HCT116 (cell line): ENCODE results near the gene SLCO4A1. TPM values are rescaled to one million over a fixed set of nuclear protein-coding genes. Genes with fewer than 3 reads are reported as not detected.

ENCODE experiments used
- ATAC-seq: fragments of 200-7000 bp; cut with Tn5 transposase; 2 replicates; pipeline ENCODE4 v1.9.1; 2020; ENCODE audit warnings: mild to moderate bottlenecking, moderate library complexity
- BruUV-seq: library from RNA; stranded (reverse); fragments of 400-500 nt; replicated peaks from 2 replicates; lab custom pipeline; 2021; lab: Mats Ljungman, UMichigan
- CTCF ChIA-PET: fragments of 300-600 bp; sonication (Branson Sonifier 250); formaldehyde crosslinking; loops from one replicate; lab custom pipeline; 2021; ENCODE audit warnings: antibody characterized with exemption; lab: Charles Lee
- POLR2A ChIA-PET: fragments of 300-600, 350-600 bp; sonication (Branson Sonifier 250); formaldehyde crosslinking; loops from one replicate; lab custom pipeline; 2021; ENCODE audit warnings: antibody characterized with exemption; lab: Charles Lee
- RAD21 ChIA-PET, 2 experiments: fragments of 300-600 bp; sonication (Branson Sonifier 250); formaldehyde crosslinking; loops; one replicate each; lab custom pipeline; 2023; ENCODE audit warnings: low total read pairs in 2 of 2; ENCODE audit not compliant: uncharacterized antibody in 2 of 2, unreplicated experiment in 2 of 2, low non-redundant PET in 1 of 2; lab: Charles Lee
- DNase-seq: peaks from one replicate; pipeline ENCODE4 v3.0.0-alpha.2; 2010; ENCODE audit warnings: low read depth, low spot score
- H2AFZ ChIP-seq: fragments of 200-600 bp; shearing (Covaris generic), sonication (generic); 2 replicates; pipeline ENCODE4 v1.6.1; 2017; ENCODE audit warnings: low read depth, mixed run types, mixed read lengths, antibody characterized with exemption, low read length; ENCODE audit not compliant: poor library complexity, severe bottlenecking
- H3K27ac ChIP-seq: 2 replicates; pipeline ENCODE4 v1.5.1; 2012; ENCODE audit warnings: low read depth, low read length
- H3K27me3 ChIP-seq: fragments of 200-600 bp; sonication (generic); 2 replicates; pipeline ENCODE4 v1.6.1; 2016; ENCODE audit warnings: mixed run types, low read length, mixed read lengths; ENCODE audit not compliant: insufficient read depth
- H3K36me3 ChIP-seq, 2 experiments: fragments of 200-500 bp in 1 of 2; fragments of 200-600 bp in 1 of 2; sonication (Bioruptor generic) in 1 of 2; sonication (generic) in 1 of 2; 2 replicates each; pipeline versions ENCODE4 v1.5.1 to v1.6.1; 2014 to 2016; ENCODE audit warnings: low read length in 2 of 2, inconsistent platforms in 1 of 2, mixed read lengths in 1 of 2, mixed run types in 1 of 2; ENCODE audit not compliant: insufficient read depth in 2 of 2, control insufficient read depth in 1 of 2
- H3K4me1 ChIP-seq, 2 experiments: fragments of 200-600 bp in 1 of 2; sonication (generic) in 1 of 2; 2 replicates each; pipeline versions ENCODE4 v1.5.1 to v1.6.1; 2012 to 2017; ENCODE audit warnings: low read length in 2 of 2, inconsistent platforms in 1 of 2, mild to moderate bottlenecking in 1 of 2, mixed read lengths in 1 of 2, mixed run types in 1 of 2, moderate library complexity in 1 of 2; ENCODE audit not compliant: insufficient read depth in 2 of 2, control insufficient read depth in 1 of 2
- H3K4me2 ChIP-seq: fragments of 200-600 bp; sonication (generic); 2 replicates; pipeline ENCODE4 v1.6.1; 2017; ENCODE audit warnings: mixed run types, low read length, mixed read lengths
- H3K4me3 ChIP-seq, 2 experiments: fragments of 200-600 bp in 1 of 2; sonication (generic) in 1 of 2; replicated peaks in 1 of 2; 2 replicates each; pipeline ENCODE4 v1.5.1; 2011 to 2016; ENCODE audit warnings: low read length in 2 of 2, control low read depth in 1 of 2, low read depth in 1 of 2, mild to moderate bottlenecking in 1 of 2, mixed read lengths in 1 of 2, mixed run types in 1 of 2
- H3K79me2 ChIP-seq: fragments of 200-600 bp; sonication (generic); 2 replicates; pipeline ENCODE4 v1.6.1; 2017; ENCODE audit warnings: mild to moderate bottlenecking, mixed run types, low read length, moderate library complexity, mixed read lengths; ENCODE audit not compliant: insufficient read depth
- H3K9ac ChIP-seq: fragments of 200-600 bp; sonication (generic); 2 replicates; pipeline ENCODE4 v1.6.1; 2016; ENCODE audit warnings: low read length, mixed read lengths
- H3K9me2 ChIP-seq: fragments of 200-600 bp; sonication (generic), shearing (Covaris generic); 2 replicates; pipeline ENCODE4 v1.6.1; 2017; ENCODE audit warnings: mixed run types, mild to moderate bottlenecking, moderate library complexity; ENCODE audit not compliant: insufficient read depth
- H3K9me3 ChIP-seq, 2 experiments: fragments of 200-500 bp in 1 of 2; fragments of 200-600 bp in 1 of 2; sonication (Bioruptor generic) in 1 of 2; sonication (generic) in 1 of 2; 2 replicates each; pipeline ENCODE4 v1.6.1; 2014 to 2017; ENCODE audit warnings: low read length in 2 of 2, mixed read lengths in 2 of 2, inconsistent platforms in 1 of 2, low read depth in 1 of 2, mild to moderate bottlenecking in 1 of 2, mixed run types in 1 of 2, moderate library complexity in 1 of 2; ENCODE audit not compliant: control insufficient read depth in 1 of 2, insufficient read depth in 1 of 2
- H4K20me1 ChIP-seq: fragments of 200-600 bp; sonication (generic), shearing (Covaris generic); 2 replicates; pipeline ENCODE4 v1.6.1; 2017; ENCODE audit warnings: mixed run types, mild to moderate bottlenecking, moderate library complexity; ENCODE audit not compliant: insufficient read depth
- CEBPB ChIP-seq: IDR thresholded peaks from 2 replicates; pipeline ENCODE4 v1.6.1; 2012; ENCODE audit warnings: low read depth
- EGR1 ChIP-seq: IDR thresholded peaks from 2 replicates; pipeline ENCODE4 v1.6.1; 2012; ENCODE audit warnings: low read depth
- POLR2A ChIP-seq: IDR thresholded peaks from 2 replicates; pipeline ENCODE4 v1.7.0; 2011; ENCODE audit warnings: borderline replicate concordance; ENCODE audit not compliant: insufficient read depth, insufficient read length; ENCODE audit errors: extremely low read depth
- POLR2AphosphoS5 ChIP-seq: IDR thresholded peaks from 2 replicates; pipeline ENCODE4 v1.6.1; 2011; ENCODE audit warnings: mild to moderate bottlenecking, low read depth, low read length, moderate library complexity
- RAD21 ChIP-seq: IDR thresholded peaks from 2 replicates; pipeline ENCODE4 v1.6.1; 2012; ENCODE audit warnings: low read depth, mild to moderate bottlenecking
- ZFX ChIP-seq: fragments of 450-650 bp; IDR thresholded peaks from 2 replicates; pipeline ENCODE4 v1.6.1; 2017
- ZNF274 ChIP-seq: fragments of 200-500 bp; sonication (Bioruptor generic); IDR thresholded peaks from 2 replicates; pipeline ENCODE4 v1.6.1; 2014; ENCODE audit warnings: mild to moderate bottlenecking, low read depth, low read length, inconsistent platforms
- intact Hi-C: fragments of 100-400 bp; cut with micrococcal nuclease; formaldehyde crosslinking; loops from 2 replicates; pipeline ENCODE4 v1.10.0; 2022
- total RNA-seq: library from RNA; stranded (reverse); gene quantifications from one replicate; pipeline ENCODE4 v1.2.1, GENCODE V29; 2021; ENCODE audit not compliant: unreplicated experiment
- TF ChIP-seq, protein P1 (sequence below): IDR thresholded peaks from 2 replicates; pipeline ENCODE4 v1.6.1; 2012; ENCODE audit warnings: low read depth

The SLCO4A1 gene
- total RNA-seq, 1 experiment from 2014 or later = 107 TPM

DNA sequence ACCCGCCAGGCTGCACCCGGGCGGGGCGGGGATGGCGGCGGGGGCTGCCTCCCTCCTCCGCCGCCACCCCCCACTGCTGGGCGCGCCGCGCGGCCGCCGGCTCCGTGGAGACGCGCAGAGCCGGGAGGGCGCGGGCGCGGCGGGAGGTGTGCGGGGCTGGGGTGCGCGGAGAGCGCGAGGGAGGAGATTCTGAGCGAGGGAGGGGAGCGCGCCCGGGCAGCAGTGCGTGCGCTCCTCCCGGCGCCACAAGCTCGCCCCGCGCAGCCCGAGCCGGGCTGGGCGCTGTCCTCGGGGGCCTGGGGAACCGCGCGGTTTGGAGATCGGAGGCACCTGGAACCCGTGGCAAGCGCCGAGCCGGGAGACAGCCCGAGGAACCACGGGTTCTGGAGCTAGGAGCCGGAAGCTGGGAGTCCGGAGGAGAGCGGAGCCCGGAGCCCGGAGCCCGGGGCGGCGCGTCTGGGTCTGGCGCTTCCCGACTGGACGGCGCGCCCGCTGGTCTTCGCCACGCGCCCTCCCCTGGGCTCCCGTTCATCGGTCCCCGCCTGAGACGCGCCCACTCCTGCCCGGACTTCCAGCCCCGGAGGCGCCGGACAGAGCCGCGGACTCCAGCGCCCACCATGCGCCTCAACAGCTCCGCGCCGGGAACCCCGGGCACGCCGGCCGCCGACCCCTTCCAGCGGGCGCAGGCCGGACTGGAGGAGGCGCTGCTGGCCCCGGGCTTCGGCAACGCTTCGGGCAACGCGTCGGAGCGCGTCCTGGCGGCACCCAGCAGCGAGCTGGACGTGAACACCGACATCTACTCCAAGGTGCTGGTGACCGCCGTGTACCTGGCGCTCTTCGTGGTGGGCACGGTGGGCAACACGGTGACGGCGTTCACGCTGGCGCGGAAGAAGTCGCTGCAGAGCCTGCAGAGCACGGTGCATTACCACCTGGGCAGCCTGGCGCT lies 66.6 kb downstream of the SLCO4A1 start, which contains the start of gene NTSR1:
Gene NTSR1, plus strand, starts transcription at position 246 of the 946 bp plus-strand sequence. Its CDS starts 372 bp downstream, at position 618.
- no peak for DNase-seq
- intact Hi-C loops = loop anchor here (2.0 kb wide), 1 partner anchor 26 kb away; no protein-coding TSS in a partner anchor
- no TSS peak for BruUV-seq
- RAD21 ChIA-PET = interaction anchor here in 1 of 2 experiments (1.1 to 1.8 kb wide), 2 partner anchors 32 to 82 kb away, joined by 4 to 6 read pairs; no protein-coding TSS in a partner anchor
- Histone ChIP-seq H3K4me3 (peak within 1 kb of the TSS; percentile 96 to 99), H3K36me3 (peaks cover 4 to 40% of the 10 kb centered on the region in 2 experiments; a peak in 3 of 4 replicates), H3K27ac (peak within 1 kb of the TSS; percentile 100), H3K4me2 (peak within 1 kb of the TSS; percentile 98), H3K9ac (peak within 1 kb of the TSS; percentile 91), H3K79me2 (peaks cover 77% of the 10 kb centered on the region), H3K27me3 (no peaks in the 10 kb centered on the region), H3K9me2 (no peaks in the 10 kb centered on the region), H3K9me3 (no peaks in the 10 kb centered on the region), H2AFZ (no peak within 1 kb of the TSS), H4K20me1 (peaks cover 7% of the 10 kb centered on the region; the same call in 1 of the 2 replicates), H3K4me1 (peaks cover 55 to 78% of the 10 kb centered on the region in 2 experiments)
- TF ChIP-seq ZNF274 (no peak), POLR2AphosphoS5 (0 out of 2 replicates have a peak, but pooled peaks have one; percentile 44), ZFX (0 out of 2 replicates have a peak, but pooled peaks have one; percentile 18), EGR1 (no peak), CEBPB (no peak), POLR2A (peak; percentile 18)
- ATAC-seq = peak; percentile 39
- POLR2A ChIA-PET = interaction anchor here (1.1 to 2.8 kb wide), 4 partner anchors 10 to 31 kb away, joined by 4 to 14 read pairs (median 10); no protein-coding TSS in a partner anchor
- CTCF ChIA-PET = no interaction called here

DNA sequence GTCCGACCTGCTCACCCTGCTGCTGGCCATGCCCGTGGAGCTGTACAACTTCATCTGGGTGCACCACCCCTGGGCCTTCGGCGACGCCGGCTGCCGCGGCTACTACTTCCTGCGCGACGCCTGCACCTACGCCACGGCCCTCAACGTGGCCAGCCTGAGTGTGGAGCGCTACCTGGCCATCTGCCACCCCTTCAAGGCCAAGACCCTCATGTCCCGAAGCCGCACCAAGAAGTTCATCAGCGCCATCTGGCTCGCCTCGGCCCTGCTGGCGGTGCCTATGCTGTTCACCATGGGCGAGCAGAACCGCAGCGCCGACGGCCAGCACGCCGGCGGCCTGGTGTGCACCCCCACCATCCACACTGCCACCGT lies 67.2 kb downstream of the SLCO4A1 start:
- Histone ChIP-seq H3K9ac (peak overlapping the region; percentile 91), H3K9me2 (no peaks in the 10 kb centered on the region), H3K27ac (peak overlapping the region; percentile 100), H3K9me3 (no peaks in the 10 kb centered on the region), H3K79me2 (peaks cover 84% of the 10 kb centered on the region), H3K36me3 (peaks cover 11 to 46% of the 10 kb centered on the region in 2 experiments), H3K4me2 (peak overlapping the region; percentile 98), H3K27me3 (no peaks in the 10 kb centered on the region), H4K20me1 (peaks cover 14% of the 10 kb centered on the region; the same call in 1 of the 2 replicates), H3K4me3 (peak overlapping the region; percentile 96 to 99), H3K4me1 (peaks cover 52 to 78% of the 10 kb centered on the region in 2 experiments), H2AFZ (no peak overlapping the region)
- no peak for DNase-seq
- no peak for ATAC-seq
- intact Hi-C loops = loop anchor here (2.0 kb wide), 1 partner anchor 25 kb away; no protein-coding TSS in a partner anchor
- POLR2A ChIA-PET = interaction anchor here (2.7 to 2.8 kb wide), 3 partner anchors 9 to 31 kb away, joined by 7 to 14 read pairs (median 12); no protein-coding TSS in a partner anchor
- RAD21 ChIA-PET = no interaction called here
- no peak for TF ChIP-seq RAD21
- TF ChIP-seq, protein P1, sequence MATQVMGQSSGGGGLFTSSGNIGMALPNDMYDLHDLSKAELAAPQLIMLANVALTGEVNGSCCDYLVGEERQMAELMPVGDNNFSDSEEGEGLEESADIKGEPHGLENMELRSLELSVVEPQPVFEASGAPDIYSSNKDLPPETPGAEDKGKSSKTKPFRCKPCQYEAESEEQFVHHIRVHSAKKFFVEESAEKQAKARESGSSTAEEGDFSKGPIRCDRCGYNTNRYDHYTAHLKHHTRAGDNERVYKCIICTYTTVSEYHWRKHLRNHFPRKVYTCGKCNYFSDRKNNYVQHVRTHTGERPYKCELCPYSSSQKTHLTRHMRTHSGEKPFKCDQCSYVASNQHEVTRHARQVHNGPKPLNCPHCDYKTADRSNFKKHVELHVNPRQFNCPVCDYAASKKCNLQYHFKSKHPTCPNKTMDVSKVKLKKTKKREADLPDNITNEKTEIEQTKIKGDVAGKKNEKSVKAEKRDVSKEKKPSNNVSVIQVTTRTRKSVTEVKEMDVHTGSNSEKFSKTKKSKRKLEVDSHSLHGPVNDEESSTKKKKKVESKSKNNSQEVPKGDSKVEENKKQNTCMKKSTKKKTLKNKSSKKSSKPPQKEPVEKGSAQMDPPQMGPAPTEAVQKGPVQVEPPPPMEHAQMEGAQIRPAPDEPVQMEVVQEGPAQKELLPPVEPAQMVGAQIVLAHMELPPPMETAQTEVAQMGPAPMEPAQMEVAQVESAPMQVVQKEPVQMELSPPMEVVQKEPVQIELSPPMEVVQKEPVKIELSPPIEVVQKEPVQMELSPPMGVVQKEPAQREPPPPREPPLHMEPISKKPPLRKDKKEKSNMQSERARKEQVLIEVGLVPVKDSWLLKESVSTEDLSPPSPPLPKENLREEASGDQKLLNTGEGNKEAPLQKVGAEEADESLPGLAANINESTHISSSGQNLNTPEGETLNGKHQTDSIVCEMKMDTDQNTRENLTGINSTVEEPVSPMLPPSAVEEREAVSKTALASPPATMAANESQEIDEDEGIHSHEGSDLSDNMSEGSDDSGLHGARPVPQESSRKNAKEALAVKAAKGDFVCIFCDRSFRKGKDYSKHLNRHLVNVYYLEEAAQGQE = no peak
- peak; percentile 56; the same call in 1 of the 2 replicates for TF ChIP-seq ZFX
- BruUV-seq = no TSS peak
- CTCF ChIA-PET = no interaction called here
